ENCODE results near the gene FLCN. TPM values are rescaled to one million over a fixed set of nuclear protein-coding genes. Genes with fewer than 3 reads are reported as not detected.

Gene FLCN
- total RNA-seq, 4 donors from 2014 or later: 31.7 to 62.0 (median 39.2) TPM

DNA sequence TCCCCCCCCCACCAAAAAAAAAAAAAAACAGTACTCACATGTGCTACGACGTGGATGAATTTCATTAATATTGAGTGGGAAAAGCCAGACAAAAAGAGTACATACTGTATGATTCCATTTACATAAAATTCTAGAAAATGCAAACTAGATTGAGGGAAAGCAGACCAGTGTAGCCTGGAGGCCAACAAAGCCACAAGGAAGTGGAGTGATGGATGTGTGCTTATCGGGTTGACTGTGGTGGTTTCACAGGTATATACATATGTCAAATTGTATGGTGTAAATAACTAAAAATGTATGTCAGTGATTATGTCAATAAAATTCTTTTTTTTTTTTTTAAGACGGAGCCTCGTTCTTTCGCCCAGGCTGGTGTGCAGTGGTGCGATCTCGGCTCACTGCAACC lies 29.0 kb downstream of the FLCN start:
- Histone ChIP-seq H3K9me3 (no peaks in the 10 kb centered on the region), H3K27me3 (no peaks in the 10 kb centered on the region), H3K36me3 (peaks cover 0 to 5% of the 10 kb centered on the region in 2 donors), H3K27ac (peak overlapping the region; percentile 92 to 97 (median 96)), H3K4me3 (no peak overlapping the region), H3K4me1 (peaks cover 12 to 25% of the 10 kb centered on the region in 2 donors)
- TF ChIP-seq POLR2A (IDR thresholded peaks at IDR 0.05): no peak
- TF ChIP-seq, protein P1, sequence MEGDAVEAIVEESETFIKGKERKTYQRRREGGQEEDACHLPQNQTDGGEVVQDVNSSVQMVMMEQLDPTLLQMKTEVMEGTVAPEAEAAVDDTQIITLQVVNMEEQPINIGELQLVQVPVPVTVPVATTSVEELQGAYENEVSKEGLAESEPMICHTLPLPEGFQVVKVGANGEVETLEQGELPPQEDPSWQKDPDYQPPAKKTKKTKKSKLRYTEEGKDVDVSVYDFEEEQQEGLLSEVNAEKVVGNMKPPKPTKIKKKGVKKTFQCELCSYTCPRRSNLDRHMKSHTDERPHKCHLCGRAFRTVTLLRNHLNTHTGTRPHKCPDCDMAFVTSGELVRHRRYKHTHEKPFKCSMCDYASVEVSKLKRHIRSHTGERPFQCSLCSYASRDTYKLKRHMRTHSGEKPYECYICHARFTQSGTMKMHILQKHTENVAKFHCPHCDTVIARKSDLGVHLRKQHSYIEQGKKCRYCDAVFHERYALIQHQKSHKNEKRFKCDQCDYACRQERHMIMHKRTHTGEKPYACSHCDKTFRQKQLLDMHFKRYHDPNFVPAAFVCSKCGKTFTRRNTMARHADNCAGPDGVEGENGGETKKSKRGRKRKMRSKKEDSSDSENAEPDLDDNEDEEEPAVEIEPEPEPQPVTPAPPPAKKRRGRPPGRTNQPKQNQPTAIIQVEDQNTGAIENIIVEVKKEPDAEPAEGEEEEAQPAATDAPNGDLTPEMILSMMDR (IDR thresholded peaks at IDR 0.05 in 4 of 5, conservative IDR thresholded peaks at IDR 0.05 in 1 of 5): no peak
- no peak for DNase-seq
- intact Hi-C loops (cut with DNase I; ENCODE audit: low total_unique reads) (no loop called here), in situ Hi-C loops (cut with MboI; ENCODE audit: low sequenced_read_pairs in 4 of 4) (no loop called here)
- no peak for ATAC-seq

DNA sequence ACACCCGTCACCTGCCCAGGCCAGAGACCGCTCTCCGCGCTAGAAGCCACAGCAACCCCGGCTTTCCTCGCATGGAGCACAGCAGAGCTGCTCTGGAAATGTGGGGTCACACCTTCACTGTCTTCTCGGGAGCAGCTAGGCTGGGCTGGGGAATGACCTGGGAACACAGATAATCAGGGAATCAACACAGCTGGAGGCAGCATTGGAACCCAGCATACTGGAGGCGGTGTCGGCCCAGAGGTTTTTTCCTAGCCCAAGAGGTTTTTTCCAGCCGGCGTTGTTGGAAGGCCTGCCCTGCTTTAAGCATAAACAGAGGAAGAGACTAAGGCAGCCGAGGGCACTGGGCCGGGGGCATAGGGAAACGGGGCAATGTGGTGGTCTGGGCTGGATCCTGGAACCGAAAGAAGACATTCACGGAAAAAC lies 30.0 kb downstream of the FLCN start:
- peak overlapping the region; percentile 92 to 97 (median 96) for H3K27ac ChIP-seq
- ATAC-seq (peak; percentile 2 to 10), DNase-seq (no peak)
- intact Hi-C loops (cut with DNase I; ENCODE audit: low total_unique reads) (loop anchor here (1.0 kb wide), 1 partner anchor 29 kb away; no protein-coding TSS in a partner anchor), in situ Hi-C loops (cut with MboI; ENCODE audit: low sequenced_read_pairs in 4 of 4) (no loop called here)
- H3K4me3 ChIP-seq: peak overlapping the region in 3 of 4 donors; percentile 14 to 83 (median 24)
- H3K4me1 ChIP-seq: peaks cover 12 to 25% of the 10 kb centered on the region in 2 donors
- no peaks in the 10 kb centered on the region for H3K36me3 ChIP-seq
- no peaks in the 10 kb centered on the region for H3K9me3 ChIP-seq
- H3K27me3 ChIP-seq: no peaks in the 10 kb centered on the region
- peak; percentile 18 to 24 for TF ChIP-seq POLR2A (IDR thresholded peaks at IDR 0.05)
- TF ChIP-seq, protein P1 (IDR thresholded peaks at IDR 0.05 in 4 of 5, conservative IDR thresholded peaks at IDR 0.05 in 1 of 5): no peak

DNA sequence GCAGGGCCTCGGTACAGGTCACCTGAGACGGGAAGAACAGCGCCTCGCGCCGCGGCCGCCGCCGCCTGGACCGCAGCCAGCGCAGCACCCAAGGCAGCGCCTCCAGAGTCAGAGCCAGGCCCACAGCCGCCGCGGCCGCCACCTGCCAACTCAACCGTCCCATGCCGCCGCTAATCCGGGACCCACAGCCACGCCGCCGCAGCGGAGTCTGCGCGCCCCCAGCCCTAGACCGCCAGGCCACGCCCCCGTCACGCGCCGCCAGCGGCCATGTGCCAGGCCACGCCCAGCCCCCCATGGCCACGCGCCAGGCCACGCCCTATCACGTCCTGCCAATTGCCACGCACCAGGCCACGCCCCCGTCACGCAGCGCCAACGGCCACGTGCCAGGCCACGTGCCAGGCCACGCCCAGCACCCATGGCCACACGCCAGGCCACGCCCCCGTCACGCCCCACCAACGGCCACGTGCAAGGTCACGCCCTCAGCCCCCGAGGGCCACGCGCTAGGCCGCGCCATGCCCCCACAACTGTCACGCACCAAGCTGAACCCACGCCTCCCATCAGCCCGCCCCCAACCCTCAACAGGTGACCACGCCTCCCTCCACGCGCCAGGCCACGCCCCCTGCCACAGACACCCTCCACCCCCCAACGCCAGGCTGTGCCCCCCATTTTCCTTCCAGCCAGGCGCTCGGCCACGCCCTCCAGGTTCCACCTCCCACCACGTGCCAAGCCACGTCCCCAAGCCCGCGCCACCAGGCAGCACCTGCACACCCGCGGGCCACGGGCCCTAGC lies 30.6 kb downstream of the FLCN start, which contains the start of gene PLD6:
Gene PLD6, minus strand, starts transcription at position 210 of the 789 bp plus-strand sequence. Its CDS starts 47 bp downstream, at position 163.
- Histone ChIP-seq H3K9me3 (no peaks in the 10 kb centered on the region), H3K27ac (peak within 1 kb of the TSS; percentile 92 to 97 (median 96)), H3K4me1 (peaks cover 12 to 25% of the 10 kb centered on the region in 2 donors), H3K36me3 (no peaks in the 10 kb centered on the region), H3K27me3 (no peaks in the 10 kb centered on the region), H3K4me3 (peak within 1 kb of the TSS; percentile 64 to 83 (median 66))
- in situ Hi-C loops (cut with MboI; ENCODE audit: low sequenced_read_pairs in 4 of 4) (no loop called here), intact Hi-C loops (cut with DNase I; ENCODE audit: low total_unique reads) (loop anchor here (1.0 kb wide), 1 partner anchor 30 kb away; no protein-coding TSS in a partner anchor)
- TF ChIP-seq, protein P1 (IDR thresholded peaks at IDR 0.05 in 4 of 5, conservative IDR thresholded peaks at IDR 0.05 in 1 of 5): peak in 1 of 5 experiments; percentile 25
- TF ChIP-seq POLR2A (IDR thresholded peaks at IDR 0.05): peak; percentile 47 to 63
- peak; percentile 65 to 85 for DNase-seq
- ATAC-seq: peak; percentile 63 to 72

DNA sequence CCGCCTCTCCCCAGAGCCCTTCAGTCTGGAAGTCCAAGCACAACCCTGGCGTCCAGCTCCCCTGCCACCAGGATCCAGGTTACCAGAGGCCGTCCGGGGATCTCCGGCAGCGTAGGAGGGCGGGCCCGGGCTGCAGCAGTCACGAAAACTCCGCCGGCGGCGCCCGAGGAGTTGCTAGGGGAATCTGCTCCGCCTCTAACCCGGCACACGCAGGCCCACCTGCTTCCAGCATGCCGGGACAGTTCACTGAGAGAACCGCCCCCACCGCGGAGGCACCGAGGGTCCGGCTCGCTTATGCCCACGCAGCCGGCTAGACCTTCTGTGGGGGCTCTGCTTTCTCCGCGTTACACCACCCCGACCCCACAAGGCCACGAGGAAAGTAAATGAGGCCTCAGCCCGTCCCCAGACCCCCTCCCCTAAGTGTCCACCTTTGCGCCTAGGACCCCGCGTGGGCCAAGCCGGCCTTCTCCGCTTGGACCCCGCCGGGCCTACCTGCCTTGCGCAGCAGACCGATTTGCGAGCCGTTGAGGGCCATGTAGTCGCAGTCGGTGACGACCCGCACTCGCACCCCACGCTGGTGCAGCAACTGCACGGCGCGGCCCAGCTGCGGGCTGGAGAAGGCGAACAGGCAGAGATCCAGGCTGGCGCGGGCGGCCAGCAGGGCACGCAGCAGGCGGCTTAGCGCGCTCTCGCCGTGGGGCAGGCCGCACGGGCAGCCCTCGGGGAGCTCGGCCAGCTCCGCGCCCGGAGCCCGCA lies 31.4 kb downstream of the FLCN start:
- H3K4me3 ChIP-seq: peak overlapping the region; percentile 64 to 83 (median 66)
- intact Hi-C loops (cut with DNase I; ENCODE audit: low total_unique reads): loop anchor here (1.0 kb wide), 1 partner anchor 31 kb away; no protein-coding TSS in a partner anchor
- H3K9me3 ChIP-seq: no peaks in the 10 kb centered on the region
- peak overlapping the region; percentile 92 to 97 (median 96) for H3K27ac ChIP-seq
- TF ChIP-seq, protein P1 (IDR thresholded peaks at IDR 0.05 in 4 of 5, conservative IDR thresholded peaks at IDR 0.05 in 1 of 5): no peak
- TF ChIP-seq POLR2A (IDR thresholded peaks at IDR 0.05): no peak
- H3K27me3 ChIP-seq: no peaks in the 10 kb centered on the region
- no peaks in the 10 kb centered on the region for H3K36me3 ChIP-seq
- H3K4me1 ChIP-seq: peaks cover 12 to 25% of the 10 kb centered on the region in 2 donors
- DNase-seq: peak; percentile 43 to 74
- ATAC-seq: peak; percentile 9 to 30
- in situ Hi-C loops (cut with MboI; ENCODE audit: low sequenced_read_pairs in 4 of 4): no loop called here
